KOPT-K1 (cell line): ENCODE results near the gene SCGB1C2.
"Not testable (repeated sequence)": the region's sequence is repeated elsewhere in the genome, so short reads cannot be mapped to it uniquely, and the experiment has no call there.

ENCODE experiments used
- H3K27ac ChIP-seq: fragments of 200-600 bp; sonication (generic); 2 replicates; pipeline ENCODE4 v1.5.1; 2016; ENCODE audit warnings: antibody characterized with exemption, mild to moderate bottlenecking, low read depth, low read length; ENCODE audit not compliant: poor library complexity, severe bottlenecking
- H3K36me3 ChIP-seq: fragments of 200-600 bp; sonication (generic); 2 replicates; pipeline ENCODE4 v1.5.1; 2017; ENCODE audit warnings: antibody characterized with exemption, mild to moderate bottlenecking, low read length, moderate library complexity; ENCODE audit not compliant: insufficient read depth
- H3K9me3 ChIP-seq: fragments of 200-600 bp; sonication (generic); 2 replicates; pipeline ENCODE4 v1.5.1; 2017; ENCODE audit warnings: antibody characterized with exemption, low read length, mild to moderate bottlenecking; ENCODE audit not compliant: insufficient read depth, poor library complexity, severe bottlenecking

SCGB1C2 gene

DNA sequence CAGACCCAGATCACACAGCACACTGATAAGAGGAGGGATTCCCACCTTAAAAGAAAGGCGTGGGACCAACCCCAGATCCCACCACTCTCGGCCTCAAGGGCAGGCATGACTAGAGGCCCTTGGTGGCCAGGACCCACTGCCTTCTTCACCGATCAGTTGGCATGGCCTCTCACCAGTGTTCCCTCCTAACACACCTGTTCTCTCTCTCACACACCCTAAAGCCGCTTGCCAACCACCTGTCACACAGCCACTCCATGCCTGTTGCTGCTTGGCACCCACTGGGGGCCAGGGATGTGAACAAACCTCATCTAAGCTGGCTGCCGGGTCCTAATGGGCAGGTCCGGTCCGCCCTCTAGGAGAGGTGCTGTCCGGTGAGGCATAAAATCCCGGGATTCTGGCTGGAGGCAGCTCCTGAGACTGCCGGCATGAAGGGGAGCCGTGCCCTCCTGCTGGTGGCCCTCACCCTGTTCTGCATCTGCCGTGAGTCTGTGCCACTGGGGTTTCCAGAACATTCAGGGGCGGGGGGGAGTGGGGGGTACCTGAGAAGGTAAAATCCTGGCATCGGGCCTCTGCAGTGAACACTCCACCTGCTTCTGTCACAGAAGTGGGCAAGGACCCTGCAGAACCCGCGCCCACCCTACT is at the start of gene SCGB1C2:
TSS of gene SCGB1C2 (plus strand) at position 404 of the 642 bp plus-strand sequence. CDS start at position 426, 22 bp downstream.
- not testable (repeated sequence) for H3K36me3 ChIP-seq, H3K9me3 ChIP-seq, H3K27ac ChIP-seq

DNA sequence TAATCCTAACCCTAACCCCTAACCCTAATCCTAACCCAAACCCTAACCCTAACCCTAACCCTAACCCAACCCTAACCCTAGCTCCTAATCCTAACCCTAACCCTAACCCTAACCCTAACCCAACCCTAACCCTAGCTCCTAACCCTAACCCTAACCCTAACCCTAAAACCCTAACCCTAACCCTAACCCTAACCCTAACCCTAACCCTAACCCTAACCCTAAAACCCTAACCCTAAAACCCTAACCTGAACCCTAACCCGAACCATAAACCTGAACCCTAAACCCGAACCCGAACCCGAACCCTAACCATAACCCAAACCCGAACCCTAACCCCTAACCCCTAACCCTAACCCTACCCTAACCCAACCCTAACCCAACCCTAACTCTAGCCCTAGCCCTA is 24.3 kb upstream of the SCGB1C2 start:
- not testable (repeated sequence) for H3K9me3 ChIP-seq, H3K36me3 ChIP-seq, H3K27ac ChIP-seq

- not testable (repeated sequence) for H3K36me3 ChIP-seq, H3K9me3 ChIP-seq
These were observed 18.9 kb upstream of the SCGB1C2 start for GRCh38 chr17:118339-118917.

GRCh38 chr17:133932-134331 is 3.4 kb upstream of the SCGB1C2 start:
- H3K27ac ChIP-seq, H3K9me3 ChIP-seq, H3K36me3 ChIP-seq: not testable (repeated sequence)

More at GRCh38 chr17:118339-118917, 18.9 kb upstream of the SCGB1C2 start:
- not testable (repeated sequence) for H3K27ac ChIP-seq

DNA sequence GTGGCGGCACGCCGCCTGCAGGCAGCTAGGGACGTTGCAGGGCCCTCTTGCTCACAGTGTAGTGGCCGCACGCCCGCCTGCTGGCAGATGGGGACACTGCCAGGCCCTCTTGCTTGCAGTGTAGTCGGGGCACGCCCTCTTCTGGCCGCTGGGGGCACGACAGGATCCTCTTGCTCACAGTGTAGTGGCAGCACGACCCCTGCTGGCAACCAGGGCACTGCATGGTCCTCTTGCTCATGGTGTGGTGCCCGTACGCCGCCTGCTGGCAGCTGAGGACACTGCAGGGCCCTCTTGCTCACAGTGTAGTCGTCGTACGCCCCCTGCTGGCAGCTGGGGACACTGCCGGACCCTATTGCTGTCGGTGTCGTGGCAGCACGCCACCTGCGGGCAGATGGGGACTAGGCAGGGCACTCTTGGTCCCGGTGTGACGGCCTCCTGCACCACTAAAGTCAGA is 3.0 kb upstream of the SCGB1C2 start:
- not testable (repeated sequence) for H3K36me3 ChIP-seq, H3K27ac ChIP-seq, H3K9me3 ChIP-seq

DNA sequence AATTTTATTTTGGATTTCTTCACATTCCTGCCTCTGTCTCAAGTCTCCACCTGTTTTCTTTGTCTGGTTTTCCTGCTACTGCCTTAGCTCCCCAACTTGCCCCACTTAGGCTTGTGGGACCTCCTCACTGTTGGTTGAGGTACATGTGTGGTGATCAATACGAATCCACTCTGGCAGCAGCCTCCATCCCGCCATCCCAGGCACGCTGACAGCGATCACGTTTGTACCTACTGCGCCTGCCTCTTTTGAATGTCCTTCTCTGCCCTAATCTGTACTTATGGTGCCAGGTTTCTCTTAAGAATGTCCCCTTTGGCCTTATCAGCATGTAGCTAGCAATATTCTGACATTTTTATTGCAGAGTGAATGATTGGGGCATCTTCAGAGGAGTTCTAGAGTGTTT is 2.3 kb upstream of the SCGB1C2 start:
- H3K36me3 ChIP-seq, H3K27ac ChIP-seq, H3K9me3 ChIP-seq: not testable (repeated sequence)

- H3K9me3 ChIP-seq, H3K27ac ChIP-seq, H3K36me3 ChIP-seq: not testable (repeated sequence)
These were observed 1.5 kb upstream of the SCGB1C2 start for GRCh38 chr17:135895-136294.

GRCh38 chr17:136531-136930 is 838 bp upstream of the SCGB1C2 start:
- not testable (repeated sequence) for H3K27ac ChIP-seq, H3K9me3 ChIP-seq, H3K36me3 ChIP-seq

DNA sequence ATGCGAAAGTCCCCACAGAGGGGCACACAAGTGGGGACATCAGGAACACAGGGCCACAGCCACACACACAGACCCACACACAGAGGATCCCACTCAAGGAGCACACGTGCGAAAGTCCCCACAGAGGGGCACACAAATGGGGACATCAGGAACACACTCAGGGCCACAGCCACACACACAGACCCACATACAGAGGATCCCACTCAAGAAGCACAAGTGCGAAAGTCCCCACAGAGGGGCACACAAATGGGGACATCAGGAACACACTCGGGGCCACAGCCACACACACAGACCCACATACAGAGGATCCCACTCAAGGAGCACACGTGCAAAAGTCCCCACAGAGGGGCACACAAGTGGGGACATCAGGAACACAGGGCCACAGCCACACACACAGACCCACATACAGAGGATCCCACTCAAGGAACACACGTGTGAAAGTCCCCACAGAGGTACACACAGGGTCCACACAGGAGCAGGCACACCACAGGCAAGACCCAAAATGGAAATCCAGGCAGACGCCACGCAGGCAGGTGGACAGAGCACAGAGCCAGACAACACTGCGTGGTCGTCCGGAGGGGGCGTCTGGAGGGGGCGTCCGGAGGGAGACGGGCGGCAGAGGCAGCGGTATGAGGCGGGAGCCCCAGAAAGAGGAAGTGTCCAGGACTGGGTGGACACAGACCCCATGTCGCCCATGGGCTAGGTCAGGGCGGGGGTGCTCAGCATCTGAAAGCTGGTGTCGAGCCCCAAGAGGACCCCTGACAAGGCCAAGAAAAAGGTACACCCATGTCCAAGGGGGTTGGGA is 2.2 kb downstream of the SCGB1C2 start:
- H3K27ac ChIP-seq, H3K9me3 ChIP-seq, H3K36me3 ChIP-seq: not testable (repeated sequence)

GRCh38 chr17:142102-142661 is 4.8 kb downstream of the SCGB1C2 start:
- Histone ChIP-seq H3K27ac (no peak overlapping the region), H3K36me3 (no peaks in the 10 kb centered on the region), H3K9me3 (no peaks in the 10 kb centered on the region)

DNA sequence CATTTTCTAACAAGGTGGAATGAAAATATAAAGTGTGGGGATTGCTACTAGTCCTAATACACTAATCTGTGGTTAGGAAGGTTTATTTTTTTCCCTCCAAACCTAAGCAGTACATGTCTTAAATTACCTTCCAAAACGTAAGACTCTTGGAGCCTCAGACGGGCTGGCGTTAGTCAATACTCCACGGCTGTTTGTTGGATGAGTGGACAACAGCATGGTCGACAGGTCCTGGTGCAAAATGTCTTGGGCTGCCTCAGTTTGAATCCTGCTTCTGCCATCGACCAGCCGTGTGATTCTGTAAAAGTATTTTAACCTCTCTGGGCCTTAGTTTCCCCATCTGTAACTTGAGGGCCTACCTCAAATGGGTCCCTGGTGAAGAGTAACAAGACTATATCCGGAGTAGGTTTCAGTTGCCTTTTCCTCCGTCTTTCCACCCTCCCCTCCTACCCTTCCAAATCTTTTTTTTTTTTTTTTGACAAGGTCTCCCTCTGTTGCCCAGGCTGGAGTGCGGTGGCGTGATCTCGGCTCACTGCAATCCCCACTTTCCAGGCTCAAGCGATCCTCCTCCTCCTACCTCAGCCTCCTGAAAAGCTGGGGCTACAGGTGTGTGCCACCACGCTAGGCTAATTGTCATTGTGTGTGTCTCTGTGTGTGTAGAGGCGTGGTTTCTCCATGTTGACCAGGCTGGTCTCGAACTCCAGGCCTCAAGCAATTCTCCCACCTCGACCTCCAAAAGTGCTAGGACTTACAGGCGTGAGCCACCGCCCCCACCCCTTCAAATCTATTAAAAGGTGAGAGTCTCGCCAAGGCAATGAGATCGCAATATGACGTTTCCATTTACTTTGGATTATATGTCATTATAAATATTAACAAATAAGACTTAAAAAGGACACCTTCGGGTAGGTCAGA is 5.8 kb downstream of the SCGB1C2 start:
- Histone ChIP-seq H3K36me3 (no peaks in the 10 kb centered on the region), H3K9me3 (no peaks in the 10 kb centered on the region), H3K27ac (no peak overlapping the region)

DNA sequence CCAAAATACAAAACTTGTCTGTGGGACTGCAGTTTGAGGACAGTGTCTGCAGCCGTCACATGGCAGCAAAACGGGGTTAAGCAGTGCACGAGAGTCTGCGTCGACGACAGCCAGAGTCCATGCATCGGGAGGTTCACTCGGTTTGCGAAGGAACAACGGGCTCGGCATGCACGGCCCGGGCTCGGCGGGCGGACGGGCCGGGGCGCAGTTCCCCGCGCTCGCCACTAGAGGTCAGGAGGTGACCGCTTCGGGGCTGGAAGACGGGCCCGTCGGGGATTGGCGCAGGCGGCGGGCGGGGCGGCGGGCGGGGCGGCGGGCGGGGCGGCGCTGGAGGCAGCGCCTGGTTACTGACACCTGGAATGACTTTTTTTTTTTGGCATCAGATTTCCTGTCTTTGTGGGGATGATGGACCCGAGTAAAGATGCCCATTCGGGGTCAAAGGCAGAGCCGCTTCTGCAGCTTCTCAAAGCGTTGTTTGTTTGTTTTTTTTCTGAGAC is 6.5 kb downstream of the SCGB1C2 start:
- no peaks in the 10 kb centered on the region for H3K9me3 ChIP-seq
- H3K27ac ChIP-seq, result no peak overlapping the region
- H3K36me3 ChIP-seq, result no peaks in the 10 kb centered on the region

DNA sequence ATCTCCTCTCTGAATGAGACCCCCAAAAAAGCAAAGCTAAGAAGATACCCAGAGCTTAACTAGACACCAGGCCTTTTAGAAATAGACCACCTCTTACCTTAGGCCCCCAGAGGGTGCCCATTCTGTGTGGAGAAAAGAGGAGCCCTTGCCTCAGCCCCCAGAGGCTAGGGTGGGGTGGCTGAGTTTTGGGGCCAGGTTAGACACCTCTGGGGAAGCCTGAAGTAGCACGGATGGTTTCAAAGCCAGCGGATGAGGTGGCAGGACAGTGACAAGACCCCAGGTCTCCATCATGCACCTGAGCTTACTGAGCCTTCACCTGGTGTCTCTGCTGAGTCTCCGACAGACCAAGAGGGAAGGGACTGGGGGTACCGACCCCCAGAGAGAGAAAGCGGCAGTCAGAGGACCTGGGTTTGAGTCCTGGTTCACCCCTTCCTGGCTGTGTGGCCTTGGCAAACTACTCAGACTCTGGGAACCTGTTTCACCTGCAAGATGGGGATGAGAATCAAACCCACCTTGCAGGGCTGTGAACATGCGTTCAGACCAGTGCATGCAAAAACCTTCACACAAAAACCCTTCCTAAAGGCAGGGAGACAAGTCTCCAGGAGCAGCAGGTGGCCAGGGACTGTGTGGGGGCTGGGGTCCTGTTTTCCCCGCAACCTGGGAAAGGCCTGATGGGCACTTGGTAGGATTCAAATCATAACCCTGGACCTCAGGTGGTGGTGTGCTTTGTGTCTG is 7.7 kb downstream of the SCGB1C2 start:
- H3K36me3 ChIP-seq, result no peaks in the 10 kb centered on the region
- no peak overlapping the region for H3K27ac ChIP-seq
- H3K9me3 ChIP-seq, result no peaks in the 10 kb centered on the region
